DMS153 treated with DMSO at 0.1 percent for 48 hours (cell line): ENCODE measurements around the gene SMPD4.
"Not testable (repeated sequence)": the region's sequence is repeated elsewhere in the genome, so short reads cannot be mapped to it uniquely, and the experiment has no call there.

ENCODE experiments used
- DNase-seq: peaks from one replicate; lab custom pipeline; 2025; ENCODE audit not compliant: unreplicated experiment; lab: John Stamatoyannopoulos, UW

SMPD4 gene

GRCh38 chr2:130159376-130159775 is 22.0 kb downstream of the SMPD4 start:
- not testable (repeated sequence) for DNase-seq

- DNase-seq, result no peak
Measured at GRCh38 chr2:130158631-130159030, 22.8 kb downstream of the SMPD4 start.

- DNase-seq, result not testable (repeated sequence)
Measured at GRCh38 chr2:130157825-130158514, 23.4 kb downstream of the SMPD4 start.

- DNase-seq, result not testable (repeated sequence)
Measured at GRCh38 chr2:130157354-130157753, 24.0 kb downstream of the SMPD4 start.

- no peak for DNase-seq
Measured at GRCh38 chr2:130156624-130157004, 24.8 kb downstream of the SMPD4 start.

GRCh38 chr2:130155956-130156623 is 25.3 kb downstream of the SMPD4 start:
- peak; percentile 17 for DNase-seq

- no peak for DNase-seq
Measured at GRCh38 chr2:130154773-130155765, 26.3 kb downstream of the SMPD4 start.

GRCh38 chr2:130154423-130154770 is 27.0 kb downstream of the SMPD4 start:
- DNase-seq, result not testable (repeated sequence)

GRCh38 chr2:130153721-130154422 is 27.5 kb downstream of the SMPD4 start:
- not testable (repeated sequence) for DNase-seq

- no peak for DNase-seq
Measured at GRCh38 chr2:130152816-130153595, 28.4 kb downstream of the SMPD4 start.

- DNase-seq, result not testable (repeated sequence)
Measured at GRCh38 chr2:130152136-130152815, 29.1 kb downstream of the SMPD4 start.

- DNase-seq, result not testable (repeated sequence)
Measured at GRCh38 chr2:130151145-130151512, 30.3 kb downstream of the SMPD4 start.

- no peak for DNase-seq
Measured at GRCh38 chr2:130150181-130151144, 30.9 kb downstream of the SMPD4 start.

- peak; percentile 63 for DNase-seq
Measured at GRCh38 chr2:130148515-130148914, 32.9 kb downstream of the SMPD4 start.

GRCh38 chr2:130145006-130145414 is 36.4 kb downstream of the SMPD4 start, which contains the start of gene CCDC74B:
CCDC74B (minus strand) TSS chr2:130145112; CDS start chr2:130144996, 116 bp downstream.
- peak; percentile 7 for DNase-seq

GRCh38 chr2:130143266-130144039 is 37.9 kb downstream of the SMPD4 start:
- DNase-seq, result not testable (repeated sequence)
